NCI-H128 (cell line): ENCODE results near the gene ATXN7.
A peak's percentile ranks its signal among the peaks of the same experiment; 100 is the strongest.

ENCODE experiments used
- DNase-seq: peaks from one replicate; lab custom pipeline; 2025; ENCODE audit not compliant: unreplicated experiment; lab: John Stamatoyannopoulos, UW

The ATXN7 gene

DNA sequence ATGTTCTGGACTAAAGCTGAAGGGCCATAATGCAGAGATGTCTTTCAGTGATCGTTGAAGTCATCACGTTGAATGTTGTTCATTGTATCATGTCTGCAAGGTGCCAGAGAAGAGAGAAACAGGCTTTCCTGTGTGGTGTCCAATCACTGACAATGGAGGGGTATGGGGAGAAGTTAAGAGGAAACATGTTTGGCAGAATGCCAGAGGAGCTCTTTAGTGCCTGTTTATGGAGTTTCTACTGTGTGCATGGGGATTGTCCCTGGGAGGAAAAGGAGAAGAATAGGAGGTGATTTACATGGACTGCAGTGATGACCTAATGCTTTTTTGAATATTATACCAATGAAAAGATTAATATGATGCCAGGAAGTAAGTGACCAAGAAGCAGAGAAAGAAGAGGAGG lies 36.8 kb downstream of the ATXN7 start:
- peak; percentile 58 for DNase-seq

DNA sequence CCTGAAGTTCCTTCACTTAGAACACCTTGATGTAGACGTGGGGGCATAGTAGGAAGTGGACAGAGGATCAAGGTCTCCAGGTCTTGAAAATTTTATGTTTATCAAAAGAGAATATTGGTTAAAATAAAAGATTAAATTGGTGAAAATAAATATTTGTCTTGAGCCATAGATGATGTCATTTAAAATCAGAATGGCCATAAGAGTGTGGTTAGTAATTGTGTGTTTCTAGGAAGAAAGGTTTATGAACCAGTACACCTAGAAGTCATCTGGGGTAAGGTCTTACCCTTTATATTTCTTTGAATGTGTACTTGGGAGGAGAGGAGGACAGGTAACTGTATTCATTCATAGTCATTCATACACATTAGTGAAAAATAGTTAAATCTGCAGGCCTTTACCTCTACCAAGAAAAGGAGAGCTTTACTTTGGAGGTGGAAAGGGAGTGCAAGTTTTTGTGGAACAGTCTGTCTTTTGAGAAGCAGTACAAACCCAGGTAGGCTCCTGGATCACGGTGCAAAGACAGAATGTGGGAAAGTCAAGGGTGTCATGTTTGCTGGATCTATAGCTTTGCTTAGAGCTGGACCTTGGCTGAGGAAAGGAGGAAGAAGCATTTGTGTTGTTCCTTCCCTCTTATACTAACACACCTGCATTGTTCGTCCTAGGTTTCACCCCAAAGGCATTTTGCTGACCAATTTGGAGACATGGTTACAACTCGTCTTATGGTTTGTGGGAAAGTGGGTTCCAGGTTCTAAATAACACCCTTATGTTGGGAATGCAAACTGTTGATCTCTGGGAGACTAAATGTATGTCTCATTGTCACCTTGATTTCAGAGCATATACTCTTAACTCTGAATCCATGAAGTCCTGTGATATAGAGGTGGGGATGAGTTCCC lies 42.3 kb downstream of the ATXN7 start:
- DNase-seq = no peak

DNA sequence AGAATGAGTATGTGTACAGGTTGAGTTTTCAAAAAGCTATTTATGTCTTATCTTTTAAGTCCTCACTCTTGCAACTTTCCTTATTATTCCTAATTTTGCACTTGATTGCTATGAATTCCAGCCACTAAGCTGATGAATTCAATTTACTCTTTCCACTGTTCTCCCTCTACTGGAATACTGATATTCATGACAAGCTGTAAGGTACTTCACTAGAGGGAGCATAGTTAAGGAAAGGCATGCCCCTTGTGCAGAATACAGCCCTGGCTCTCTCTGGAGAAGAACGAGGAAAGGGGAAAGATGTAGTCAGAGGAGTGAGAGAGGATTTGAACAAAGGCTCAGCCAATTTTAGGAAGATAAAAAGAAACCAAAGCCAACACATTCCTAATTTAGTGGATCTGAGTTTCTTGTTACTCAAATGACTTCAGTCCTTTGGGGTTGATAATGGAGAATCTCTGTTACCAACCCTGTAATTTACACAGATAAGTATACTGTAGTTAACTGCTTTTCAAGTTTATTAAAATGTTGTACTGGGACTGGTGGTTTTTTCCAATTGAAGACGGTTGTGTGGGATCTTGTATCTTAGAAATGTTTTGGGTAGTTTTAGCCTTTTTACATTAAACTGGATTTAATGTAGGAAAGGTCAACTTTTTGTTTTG lies 44.5 kb downstream of the ATXN7 start:
- no peak for DNase-seq

DNA sequence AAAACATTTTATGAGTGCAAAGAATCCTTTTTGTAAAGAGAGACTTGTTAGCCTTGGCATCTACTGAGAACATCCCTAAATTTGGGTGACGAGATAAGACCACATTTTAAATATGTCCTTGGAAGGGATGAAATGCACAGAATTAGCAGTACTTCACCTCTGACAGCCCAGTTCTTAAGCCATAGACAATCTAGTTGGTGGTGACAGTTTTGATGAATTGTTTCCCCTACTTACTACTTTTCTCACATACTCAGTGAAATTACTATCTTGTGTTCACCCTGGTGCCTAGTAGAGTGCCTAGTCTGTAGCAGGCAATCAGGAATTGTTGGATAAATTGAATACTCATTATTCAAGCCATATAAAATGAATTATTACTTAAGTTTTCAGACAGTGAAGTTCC lies 45.1 kb downstream of the ATXN7 start:
- no peak for DNase-seq

DNA sequence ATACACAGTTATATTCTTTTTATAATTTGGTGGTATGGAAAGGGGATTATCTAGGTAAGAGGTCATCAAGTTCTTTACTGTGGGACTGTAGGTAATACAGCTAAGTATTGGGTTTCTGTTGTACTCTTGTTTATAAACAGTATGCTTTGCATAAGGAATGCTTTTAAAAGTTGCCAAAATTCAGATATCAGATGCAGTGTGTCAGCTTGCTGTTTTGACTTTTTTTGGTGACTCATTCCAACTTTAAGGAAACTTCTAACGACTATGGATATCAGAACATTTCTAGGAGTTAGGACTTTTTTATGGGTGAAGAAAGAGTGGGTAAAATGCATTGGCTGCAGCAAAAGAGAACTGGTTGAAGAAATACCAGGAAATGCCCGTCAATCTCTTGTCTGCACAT lies 45.8 kb downstream of the ATXN7 start:
- no peak for DNase-seq

DNA sequence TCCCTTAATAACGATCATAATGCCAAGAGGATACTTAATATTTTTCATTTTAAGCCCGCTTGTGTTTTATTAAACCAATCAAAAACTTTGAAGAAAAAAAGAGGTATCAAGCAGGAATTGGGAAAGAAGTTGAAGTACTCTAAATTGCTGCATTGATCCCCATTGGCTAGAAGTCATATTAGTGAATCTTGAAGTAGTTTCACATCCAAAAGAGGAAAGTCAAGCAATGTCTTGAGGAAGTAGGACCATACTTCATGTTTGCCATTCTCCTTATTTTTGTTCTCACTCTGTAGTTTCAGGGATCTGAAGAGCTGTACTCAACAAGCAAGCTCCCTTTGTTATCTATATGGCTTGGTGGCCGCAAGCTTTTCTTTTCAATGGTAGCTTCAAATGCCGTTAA lies 46.3 kb downstream of the ATXN7 start:
- DNase-seq = no peak

DNA sequence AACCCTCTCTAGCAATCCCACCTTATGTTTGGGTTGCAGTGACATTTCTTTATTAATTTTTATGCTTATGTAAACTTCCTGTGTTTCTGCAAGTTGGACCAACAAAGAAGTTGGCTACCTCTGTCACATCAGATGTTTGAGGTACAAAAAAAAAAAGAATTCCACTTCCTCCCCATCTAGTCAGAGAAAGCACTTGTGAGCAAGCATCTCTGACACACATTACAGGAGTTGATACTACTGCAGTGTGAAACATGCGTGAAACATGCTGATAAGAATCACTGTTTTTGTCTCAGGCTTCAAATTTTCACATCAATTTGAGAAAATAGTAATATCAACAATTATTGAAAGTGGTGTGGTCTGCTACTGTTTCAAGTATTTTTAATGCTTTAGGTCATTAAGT lies 47.2 kb downstream of the ATXN7 start:
- no peak for DNase-seq

DNA sequence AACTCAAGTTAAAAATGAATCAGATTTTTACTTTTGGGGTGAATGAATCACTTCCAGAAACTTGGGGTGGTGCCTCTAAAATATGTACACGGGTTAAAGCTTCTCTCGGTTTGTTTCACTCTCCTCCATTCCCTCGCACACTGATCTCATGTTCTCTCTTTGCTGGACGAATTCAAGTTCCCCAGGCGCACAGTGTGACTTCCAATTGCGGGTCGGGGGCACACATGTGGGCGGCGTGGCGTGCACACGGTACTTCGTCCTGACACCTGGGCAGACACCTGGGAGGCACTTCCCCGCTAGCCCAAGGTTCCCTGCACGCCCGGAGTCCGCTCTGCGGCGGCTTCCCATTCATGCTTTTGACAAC lies 47.8 kb downstream of the ATXN7 start:
- no peak for DNase-seq

DNA sequence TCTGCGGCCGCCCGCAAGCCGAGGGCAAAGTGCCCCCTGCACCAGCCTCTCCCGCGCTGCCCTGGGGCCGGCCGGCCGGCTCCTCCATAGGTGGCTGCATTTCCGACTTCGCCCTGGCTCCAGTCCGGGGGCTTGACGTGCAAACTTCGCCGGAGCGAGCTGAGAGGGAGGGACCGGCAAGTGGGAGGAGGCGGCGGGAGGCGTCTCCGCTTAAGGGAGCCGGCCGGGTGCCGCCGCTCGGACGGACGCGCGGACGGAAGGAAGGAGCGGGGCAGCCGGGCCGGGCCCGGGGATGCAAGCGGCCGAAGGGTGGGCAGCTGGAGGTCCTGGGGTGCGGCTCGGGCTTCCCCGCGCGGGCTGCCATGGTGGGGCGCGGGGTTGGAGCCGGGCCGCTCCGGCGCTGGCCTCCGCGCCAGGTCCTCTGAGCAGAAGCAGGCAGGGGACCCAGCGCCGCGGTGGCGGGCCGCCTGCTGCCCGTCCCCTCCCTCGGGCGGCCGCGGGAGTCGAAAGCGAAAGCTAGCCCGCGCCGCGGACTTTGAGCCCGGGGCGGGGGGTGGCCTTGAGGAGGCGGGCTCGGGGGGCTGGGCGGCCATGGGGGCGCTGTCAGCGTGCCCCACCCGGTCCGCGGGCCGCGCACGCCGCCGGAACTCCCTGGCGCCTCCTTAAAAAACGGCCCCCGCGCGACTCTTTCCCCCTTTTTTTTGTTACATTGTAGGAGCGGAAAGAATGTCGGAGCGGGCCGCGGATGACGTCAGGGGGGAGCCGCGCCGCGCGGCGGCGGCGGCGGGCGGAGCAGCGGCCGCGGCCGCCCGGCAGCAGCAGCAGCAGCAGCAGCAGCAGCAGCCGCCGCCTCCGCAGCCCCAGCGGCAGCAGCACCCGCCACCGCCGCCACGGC lies 48.5 kb downstream of the ATXN7 start, which contains the start of gene SCAANT1:
TSS of gene SCAANT1 (minus strand) at position 511 of the 895 bp plus-strand sequence.
- DNase-seq = no peak

DNA sequence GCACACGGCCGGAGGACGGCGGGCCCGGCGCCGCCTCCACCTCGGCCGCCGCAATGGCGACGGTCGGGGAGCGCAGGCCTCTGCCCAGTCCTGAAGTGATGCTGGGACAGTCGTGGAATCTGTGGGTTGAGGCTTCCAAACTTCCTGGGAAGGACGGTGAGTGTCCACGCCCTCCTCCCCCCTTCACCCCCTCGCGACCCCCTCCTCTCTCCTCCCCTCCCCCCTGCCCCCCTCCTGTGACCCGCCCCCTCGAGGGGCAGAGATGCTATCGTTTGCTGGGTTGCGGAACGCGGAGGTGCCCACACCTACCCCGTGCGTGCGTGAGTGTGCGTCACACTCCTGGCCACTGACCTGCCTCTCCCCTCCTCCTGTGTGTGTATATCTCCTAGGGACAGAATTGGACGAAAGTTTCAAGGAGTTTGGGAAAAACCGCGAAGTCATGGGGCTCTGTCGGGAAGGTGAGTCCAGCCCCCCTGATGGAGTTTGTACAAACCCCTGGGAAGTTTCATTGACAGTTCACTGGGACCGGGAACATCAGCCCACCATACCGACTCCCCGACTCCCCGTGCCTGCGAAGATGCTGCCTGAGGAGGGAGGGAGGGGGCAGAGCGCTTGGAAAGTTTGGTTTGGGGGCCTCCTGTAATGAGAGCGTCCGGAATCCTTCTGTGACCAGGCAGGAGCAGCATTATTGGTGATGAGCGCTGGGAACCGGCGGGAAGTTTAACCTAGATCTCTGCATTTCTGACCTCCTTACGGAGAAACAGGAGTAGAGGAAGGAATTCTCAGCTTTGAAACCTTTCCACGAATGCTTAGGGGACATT lies 49.3 kb downstream of the ATXN7 start:
- DNase-seq = no peak

DNA sequence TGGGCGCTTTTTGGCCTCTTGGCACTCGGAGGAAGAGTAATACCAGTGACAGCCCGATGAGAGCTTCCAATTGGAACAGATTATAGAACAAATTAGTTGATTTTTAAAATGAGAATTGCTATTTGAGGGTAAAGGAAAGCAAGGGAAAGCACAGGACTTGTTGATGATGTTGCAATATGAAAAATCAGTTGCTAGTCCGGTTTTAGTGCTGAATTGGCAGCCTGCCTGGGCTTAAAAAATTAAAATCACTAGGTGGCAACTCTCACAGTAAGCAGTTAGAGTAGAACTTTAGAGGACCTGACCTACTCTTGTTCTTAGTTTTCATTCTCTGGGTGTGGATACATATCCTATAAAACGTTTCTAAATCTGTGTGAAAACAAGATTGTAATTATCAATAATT lies 50.6 kb downstream of the ATXN7 start:
- no peak for DNase-seq

DNA sequence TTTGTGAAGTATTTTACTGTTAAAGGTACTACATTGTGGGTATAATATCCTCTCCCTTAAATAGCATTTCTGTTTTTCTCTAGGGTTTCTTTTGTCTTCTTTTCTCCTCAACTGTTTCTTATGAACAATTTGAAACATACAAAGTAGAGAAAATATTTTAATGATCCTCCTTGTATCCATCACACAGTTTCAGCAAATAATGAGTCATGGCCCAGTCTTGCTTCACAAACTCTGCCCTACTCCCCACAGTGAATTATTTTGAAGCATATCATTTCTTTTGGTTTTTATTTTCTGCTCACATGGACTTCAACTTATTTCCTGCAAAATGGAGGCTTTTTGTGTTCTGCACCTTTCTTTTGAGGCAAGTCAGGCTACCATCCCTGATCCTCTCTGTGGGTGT lies 54.7 kb downstream of the ATXN7 start:
- no peak for DNase-seq

DNA sequence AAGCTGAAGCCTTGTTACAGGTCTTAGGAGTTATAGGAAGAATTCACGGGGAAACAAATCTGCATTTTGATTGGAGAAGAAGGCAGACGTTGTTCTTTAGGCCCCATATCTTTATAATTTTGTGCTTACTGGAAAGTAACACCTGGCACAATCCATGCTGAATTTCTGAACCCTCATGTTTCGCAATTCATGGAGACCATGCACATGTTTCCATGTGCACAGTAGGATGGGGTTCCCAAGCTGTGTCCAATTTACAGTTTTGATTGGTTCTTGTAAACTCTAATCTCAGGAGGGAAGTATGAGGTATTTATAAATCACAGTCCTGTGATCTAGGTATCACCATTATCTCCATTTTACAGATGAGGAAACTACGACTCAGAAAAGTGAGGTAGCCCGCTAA lies 56.3 kb downstream of the ATXN7 start:
- no peak for DNase-seq

DNA sequence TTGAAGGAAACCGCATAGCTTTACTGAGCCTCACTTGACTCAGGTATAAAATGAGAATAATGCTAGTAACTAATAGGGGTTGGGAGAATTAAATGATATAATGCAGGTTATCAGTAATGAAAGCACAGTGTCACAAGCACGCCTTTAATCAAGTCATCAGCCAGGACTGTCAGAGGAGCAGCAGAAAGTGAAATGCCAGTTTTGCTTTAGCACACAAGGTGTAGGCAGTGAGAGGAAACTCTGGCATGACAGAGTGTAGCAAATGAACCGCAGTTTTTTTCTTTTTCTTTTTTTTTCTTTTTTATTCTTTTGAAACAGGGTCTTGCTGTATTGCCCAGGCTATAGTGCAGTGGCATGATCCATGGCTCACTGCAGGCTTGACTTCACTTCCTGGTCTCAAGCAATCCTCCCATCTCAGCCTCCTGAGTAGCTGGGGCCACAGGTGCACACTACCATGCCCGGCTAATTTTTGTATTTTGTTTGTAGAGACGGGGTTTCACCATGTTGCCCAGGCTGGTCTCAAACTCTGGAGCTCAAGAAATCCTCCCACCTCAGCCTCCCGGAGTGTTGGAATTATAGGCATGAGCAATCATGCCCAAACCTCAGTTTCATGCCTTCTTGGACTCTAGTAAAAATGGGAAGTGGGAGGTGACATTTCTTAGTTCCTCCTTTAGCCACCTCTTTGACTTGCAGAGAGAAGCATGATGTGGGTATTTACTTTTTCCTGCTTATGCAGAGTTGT lies 58.2 kb downstream of the ATXN7 start:
- no peak for DNase-seq

DNA sequence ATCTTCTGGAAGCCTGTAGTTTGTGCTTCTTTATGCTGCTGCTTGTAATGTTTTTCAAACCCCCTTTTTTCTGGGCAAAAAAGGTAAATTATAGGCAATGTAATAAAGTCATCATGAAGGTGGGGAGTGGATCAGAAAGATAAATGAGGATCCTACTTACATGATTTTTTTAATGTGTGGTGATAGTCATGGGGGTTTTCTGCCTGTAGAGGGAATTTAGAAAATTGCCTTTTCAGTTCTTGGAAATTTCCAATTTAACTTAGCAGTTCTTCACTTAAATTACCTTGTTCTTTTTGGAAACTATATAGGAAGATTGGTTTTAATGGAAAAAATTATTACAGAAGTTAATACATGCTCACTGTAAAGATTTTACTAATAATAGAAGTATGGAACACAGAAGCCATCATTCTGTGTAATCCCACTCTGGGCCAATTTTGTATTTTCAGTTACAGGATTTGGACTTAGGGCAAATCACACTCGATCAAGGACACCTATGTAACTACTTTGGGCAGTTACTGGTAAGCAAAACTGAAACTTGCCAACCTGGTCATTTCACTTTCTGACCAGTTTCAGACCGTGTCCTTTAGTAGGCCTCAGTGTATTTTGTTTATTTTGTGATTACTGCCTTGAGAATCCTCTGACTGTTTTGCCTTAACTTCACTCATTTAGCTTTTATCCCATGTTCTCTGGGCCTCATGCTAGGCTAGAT lies 59.0 kb downstream of the ATXN7 start:
- DNase-seq = no peak

DNA sequence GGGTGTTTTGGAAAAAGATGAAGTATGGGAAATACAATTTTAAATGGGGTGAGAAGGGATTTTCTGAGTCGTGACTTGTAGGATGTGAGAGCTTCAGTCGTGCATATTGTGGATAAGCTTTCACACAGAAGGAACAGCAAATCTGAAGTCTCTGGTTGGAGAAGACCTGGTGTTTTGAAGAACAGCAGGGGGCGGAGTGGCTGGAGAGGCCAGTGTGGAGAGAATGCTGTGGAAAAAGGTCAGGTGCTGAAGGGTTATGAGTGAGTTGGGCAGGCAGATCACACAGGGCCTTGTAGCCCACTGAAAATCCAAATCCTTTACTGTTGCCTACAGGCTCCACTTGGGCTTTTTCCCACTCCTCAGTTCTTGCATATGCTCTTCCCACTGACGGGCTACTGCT lies 62.6 kb downstream of the ATXN7 start:
- DNase-seq = no peak

DNA sequence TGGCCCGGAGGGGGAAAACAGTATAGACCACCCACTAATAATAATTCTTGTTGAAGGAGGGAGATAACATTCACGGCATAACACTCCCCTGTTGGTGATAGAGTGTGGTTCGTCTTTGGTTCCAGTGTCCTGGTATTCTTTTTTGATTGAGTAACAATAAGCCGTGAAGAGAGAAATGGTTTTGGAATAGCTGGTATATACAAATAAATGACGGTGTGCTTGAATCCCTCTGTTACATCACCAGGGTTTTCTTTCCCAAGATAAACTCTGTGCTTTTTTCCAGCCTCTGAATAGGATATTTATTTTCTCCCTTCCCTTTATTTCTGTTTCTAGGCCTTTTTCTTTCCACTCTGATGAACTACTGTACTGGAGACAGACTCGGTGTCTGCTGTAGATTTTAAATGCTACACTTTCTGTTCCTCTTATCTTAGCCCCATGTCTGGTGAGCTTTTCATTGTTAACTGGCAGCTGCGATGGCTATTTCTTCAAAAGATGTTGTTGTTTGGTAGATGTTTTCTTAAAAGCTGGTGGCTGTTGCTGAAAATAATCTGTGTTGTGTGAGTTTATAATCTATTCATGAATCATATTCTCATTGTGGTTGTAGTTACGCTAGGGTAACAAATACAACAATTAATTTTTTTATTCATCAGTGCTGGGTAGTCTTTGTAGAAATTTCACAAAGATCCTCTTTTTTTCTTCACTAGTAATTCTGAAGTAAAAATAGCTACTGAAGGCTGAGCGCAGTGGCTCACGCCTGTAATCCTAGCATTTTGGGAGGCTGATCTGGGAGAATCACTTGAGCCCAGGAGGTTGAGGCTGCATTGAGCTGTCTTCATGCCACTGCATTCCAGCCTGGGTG lies 64.0 kb downstream of the ATXN7 start:
- DNase-seq = no peak

DNA sequence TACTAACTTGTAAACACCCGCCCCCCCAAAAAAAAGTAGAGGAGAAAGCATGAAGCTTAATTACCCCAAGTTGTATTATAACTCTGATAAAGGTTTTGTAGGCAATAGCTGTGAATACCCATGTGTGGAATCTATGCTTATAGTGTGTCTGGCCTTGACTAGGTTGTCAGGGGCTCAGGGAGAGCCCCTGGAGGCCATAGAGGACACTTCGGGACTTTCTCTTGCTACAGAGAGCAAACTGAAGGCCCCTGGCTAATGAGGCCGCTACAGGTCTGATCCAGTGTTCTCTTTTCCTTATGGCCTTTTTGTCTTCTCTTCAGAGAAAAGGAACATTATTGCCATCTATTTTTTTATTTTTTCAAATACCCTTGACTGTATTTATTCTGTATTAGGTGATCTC lies 67.6 kb downstream of the ATXN7 start:
- no peak for DNase-seq
